ENCODE results near the gene ATP5IF1. TPM values are rescaled to one million over a fixed set of nuclear protein-coding genes. Genes with fewer than 3 reads are reported as not detected.

Gene ATP5IF1
- total RNA-seq, 4 donors from 2014 or later, result 125 to 333 (median 193) TPM

GRCh38 chr1:28273216-28273860, 37.4 kb downstream of the ATP5IF1 start:
- peaks cover 2 to 73% of the 10 kb centered on the region in 2 donors for H3K36me3 ChIP-seq
- no peaks in the 10 kb centered on the region for H3K27me3 ChIP-seq
- H3K27ac ChIP-seq, result no peak overlapping the region
- H3K4me1 ChIP-seq, result no peaks in the 10 kb centered on the region
- no peaks in the 10 kb centered on the region for H3K9me3 ChIP-seq
- intact Hi-C loops (cut with DNase I; ENCODE audit: low total_unique reads) (no loop called here), in situ Hi-C loops (cut with MboI; ENCODE audit: low sequenced_read_pairs in 4 of 4) (no loop called here)
- DNase-seq (no peak), ATAC-seq (no peak)
- H3K4me3 ChIP-seq, result no peak overlapping the region
- no peak for TF ChIP-seq CTCF (IDR thresholded peaks at IDR 0.05 in 4 of 5, conservative IDR thresholded peaks at IDR 0.05 in 1 of 5)
- no peak for TF ChIP-seq POLR2A (IDR thresholded peaks at IDR 0.05)

GRCh38 chr1:28278763-28279162, 42.8 kb downstream of the ATP5IF1 start:
- no peaks in the 10 kb centered on the region for H3K9me3 ChIP-seq
- in situ Hi-C loops (cut with MboI; ENCODE audit: low sequenced_read_pairs in 4 of 4) (no loop called here), intact Hi-C loops (cut with DNase I; ENCODE audit: low total_unique reads) (no loop called here)
- TF ChIP-seq POLR2A (IDR thresholded peaks at IDR 0.05) (no peak), CTCF (IDR thresholded peaks at IDR 0.05 in 4 of 5, conservative IDR thresholded peaks at IDR 0.05 in 1 of 5) (no peak)
- ATAC-seq, result no peak
- H3K36me3 ChIP-seq, result peaks cover 2 to 78% of the 10 kb centered on the region in 2 donors
- no peaks in the 10 kb centered on the region for H3K27me3 ChIP-seq
- no peak for DNase-seq
- peaks cover 11% of the 10 kb centered on the region in 2 donors for H3K4me1 ChIP-seq
- no peak overlapping the region for H3K27ac ChIP-seq
- no peak overlapping the region for H3K4me3 ChIP-seq

- intact Hi-C loops (cut with DNase I; ENCODE audit: low total_unique reads) (no loop called here), in situ Hi-C loops (cut with MboI; ENCODE audit: low sequenced_read_pairs in 4 of 4) (no loop called here)
- DNase-seq, result no peak
- no peak overlapping the region for H3K4me3 ChIP-seq
- no peak overlapping the region for H3K27ac ChIP-seq
- H3K4me1 ChIP-seq, result peaks cover 12 to 13% of the 10 kb centered on the region in 2 donors
- peaks cover 2 to 69% of the 10 kb centered on the region in 2 donors for H3K36me3 ChIP-seq
- no peak for TF ChIP-seq POLR2A (IDR thresholded peaks at IDR 0.05)
- TF ChIP-seq CTCF (IDR thresholded peaks at IDR 0.05 in 4 of 5, conservative IDR thresholded peaks at IDR 0.05 in 1 of 5), result no peak
- no peaks in the 10 kb centered on the region for H3K27me3 ChIP-seq
- no peaks in the 10 kb centered on the region for H3K9me3 ChIP-seq
- ATAC-seq, result no peak
These were observed 43.8 kb downstream of the ATP5IF1 start for GRCh38 chr1:28279721-28280120.

GRCh38 chr1:28280501-28280900, 44.6 kb downstream of the ATP5IF1 start:
- no peak for ATAC-seq
- H3K4me1 ChIP-seq, result peaks cover 12 to 13% of the 10 kb centered on the region in 2 donors
- no peak overlapping the region for H3K4me3 ChIP-seq
- in situ Hi-C loops (cut with MboI; ENCODE audit: low sequenced_read_pairs in 4 of 4), result no loop called here
- peaks cover 0 to 63% of the 10 kb centered on the region in 2 donors for H3K36me3 ChIP-seq
- H3K27me3 ChIP-seq, result no peaks in the 10 kb centered on the region
- no peaks in the 10 kb centered on the region for H3K9me3 ChIP-seq
- no peak overlapping the region for H3K27ac ChIP-seq
- TF ChIP-seq POLR2A (IDR thresholded peaks at IDR 0.05) (no peak), CTCF (IDR thresholded peaks at IDR 0.05 in 4 of 5, conservative IDR thresholded peaks at IDR 0.05 in 1 of 5) (no peak)
- intact Hi-C loops (cut with DNase I; ENCODE audit: low total_unique reads), result no loop called here
- DNase-seq, result no peak

- Histone ChIP-seq H3K36me3 (peaks cover 0 to 63% of the 10 kb centered on the region in 2 donors), H3K27me3 (no peaks in the 10 kb centered on the region), H3K4me3 (no peak overlapping the region), H3K4me1 (peaks cover 12 to 13% of the 10 kb centered on the region in 2 donors), H3K9me3 (no peaks in the 10 kb centered on the region), H3K27ac (no peak overlapping the region)
- intact Hi-C loops (cut with DNase I; ENCODE audit: low total_unique reads) (no loop called here), in situ Hi-C loops (cut with MboI; ENCODE audit: low sequenced_read_pairs in 4 of 4) (no loop called here)
- TF ChIP-seq CTCF (IDR thresholded peaks at IDR 0.05 in 4 of 5, conservative IDR thresholded peaks at IDR 0.05 in 1 of 5) (no peak), POLR2A (IDR thresholded peaks at IDR 0.05) (no peak)
- ATAC-seq (no peak), DNase-seq (no peak)
These were observed 45.1 kb downstream of the ATP5IF1 start for GRCh38 chr1:28280977-28281381.
